HEK293T (cell line): ENCODE results near the gene CHST1.

Source experiments
- CTCF ChIA-PET: fragments of 350-600 bp; formaldehyde crosslinking; extraction: SDS; loops from one replicate; lab custom pipeline; 2021; ENCODE audit warnings: antibody characterized with exemption, inconsistent platforms; lab: Yijun Ruan, JAX
- POLR2A ChIA-PET: fragments of 350-600 bp; formaldehyde crosslinking; extraction: SDS; loops from one replicate; lab custom pipeline; 2020; ENCODE audit warnings: antibody characterized with exemption, inconsistent platforms; lab: Yijun Ruan, JAX
- DNase-seq: peaks from one replicate; pipeline ENCODE4 v3.0.0; 2012; ENCODE audit warnings: mixed read lengths; ENCODE audit errors: extremely low spot score
- ARNT ChIP-seq: fragments of 450-650 bp; IDR thresholded peaks from 2 replicates; pipeline ENCODE4 v1.6.1; 2017; ENCODE audit warnings: mild to moderate bottlenecking
- BHLHE40 ChIP-seq: fragments of 450-650 bp; IDR thresholded peaks from 2 replicates; pipeline ENCODE4 v1.6.1; 2016; ENCODE audit warnings: mild to moderate bottlenecking, moderate library complexity, borderline replicate concordance
- CTBP1 ChIP-seq: fragments of 450-650 bp; IDR thresholded peaks from 2 replicates; pipeline ENCODE4 v1.6.1; 2016; ENCODE audit warnings: borderline replicate concordance
- ELF4 ChIP-seq: fragments of 450-650 bp; IDR thresholded peaks from 2 replicates; pipeline ENCODE4 v1.6.1; 2017; ENCODE audit warnings: antibody characterized with exemption
- FOXA1 ChIP-seq: fragments of 450-650 bp; IDR thresholded peaks from 2 replicates; pipeline ENCODE4 v1.6.1; 2016; ENCODE audit warnings: mild to moderate bottlenecking
- FOXK2 ChIP-seq: fragments of 450-650 bp; IDR thresholded peaks from 2 replicates; pipeline ENCODE4 v1.6.1; 2016; ENCODE audit warnings: mild to moderate bottlenecking
- FOXM1 ChIP-seq: fragments of 450-650 bp; IDR thresholded peaks from 2 replicates; pipeline ENCODE4 v1.6.1; 2017; ENCODE audit warnings: mild to moderate bottlenecking, borderline replicate concordance
- HDGF ChIP-seq: fragments of 450-650 bp; IDR thresholded peaks from 2 replicates; pipeline ENCODE4 v1.6.1; 2017; ENCODE audit warnings: antibody characterized with exemption, borderline replicate concordance
- L3MBTL2 ChIP-seq: fragments of 450-650 bp; conservative IDR thresholded peaks from 2 replicates; pipeline ENCODE4 v1.6.1; 2016; ENCODE audit warnings: mild to moderate bottlenecking
- LEF1 ChIP-seq: fragments of 450-650 bp; IDR thresholded peaks from 2 replicates; pipeline ENCODE4 v1.6.1; 2017; ENCODE audit warnings: mild to moderate bottlenecking, borderline replicate concordance
- NFRKB ChIP-seq: fragments of 450-650 bp; IDR thresholded peaks from 2 replicates; pipeline ENCODE4 v1.6.1; 2016; ENCODE audit warnings: mild to moderate bottlenecking, moderate library complexity
- SP1 ChIP-seq: fragments of 450-650 bp; IDR thresholded peaks from 2 replicates; pipeline ENCODE4 v1.6.1; 2017
- SUZ12 ChIP-seq: fragments of 450-650 bp; IDR thresholded peaks from 2 replicates; pipeline ENCODE4 v1.6.1; 2016; ENCODE audit warnings: mild to moderate bottlenecking
- TARDBP ChIP-seq: fragments of 450-650 bp; IDR thresholded peaks from 2 replicates; pipeline ENCODE4 v1.6.1; 2016
- ZNF384 ChIP-seq: fragments of 450-650 bp; IDR thresholded peaks from 2 replicates; pipeline ENCODE4 v1.6.1; 2016
- TF ChIP-seq, protein P1 (sequence below): fragments of 450-650 bp; IDR thresholded peaks from 2 replicates; pipeline ENCODE4 v1.6.1; 2016

The CHST1 gene

GRCh38 chr11:45651156-45651555, 14.3 kb downstream of the CHST1 start:
- CTCF ChIA-PET: no interaction called here
- DNase-seq: no peak
- POLR2A ChIA-PET: no interaction called here
- no peak for TF ChIP-seq SP1
- TF ChIP-seq ARNT: no peak
- TF ChIP-seq TARDBP: no peak
- TF ChIP-seq BHLHE40: no peak
- TF ChIP-seq, protein P1, sequence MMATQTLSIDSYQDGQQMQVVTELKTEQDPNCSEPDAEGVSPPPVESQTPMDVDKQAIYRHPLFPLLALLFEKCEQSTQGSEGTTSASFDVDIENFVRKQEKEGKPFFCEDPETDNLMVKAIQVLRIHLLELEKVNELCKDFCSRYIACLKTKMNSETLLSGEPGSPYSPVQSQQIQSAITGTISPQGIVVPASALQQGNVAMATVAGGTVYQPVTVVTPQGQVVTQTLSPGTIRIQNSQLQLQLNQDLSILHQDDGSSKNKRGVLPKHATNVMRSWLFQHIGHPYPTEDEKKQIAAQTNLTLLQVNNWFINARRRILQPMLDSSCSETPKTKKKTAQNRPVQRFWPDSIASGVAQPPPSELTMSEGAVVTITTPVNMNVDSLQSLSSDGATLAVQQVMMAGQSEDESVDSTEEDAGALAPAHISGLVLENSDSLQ: no peak
- TF ChIP-seq ELF4: no peak
- TF ChIP-seq HDGF: no peak
- no peak for TF ChIP-seq FOXK2
- TF ChIP-seq FOXM1: no peak
- no peak for TF ChIP-seq SUZ12
- TF ChIP-seq L3MBTL2: no peak
- no peak for TF ChIP-seq NFRKB

DNA sequence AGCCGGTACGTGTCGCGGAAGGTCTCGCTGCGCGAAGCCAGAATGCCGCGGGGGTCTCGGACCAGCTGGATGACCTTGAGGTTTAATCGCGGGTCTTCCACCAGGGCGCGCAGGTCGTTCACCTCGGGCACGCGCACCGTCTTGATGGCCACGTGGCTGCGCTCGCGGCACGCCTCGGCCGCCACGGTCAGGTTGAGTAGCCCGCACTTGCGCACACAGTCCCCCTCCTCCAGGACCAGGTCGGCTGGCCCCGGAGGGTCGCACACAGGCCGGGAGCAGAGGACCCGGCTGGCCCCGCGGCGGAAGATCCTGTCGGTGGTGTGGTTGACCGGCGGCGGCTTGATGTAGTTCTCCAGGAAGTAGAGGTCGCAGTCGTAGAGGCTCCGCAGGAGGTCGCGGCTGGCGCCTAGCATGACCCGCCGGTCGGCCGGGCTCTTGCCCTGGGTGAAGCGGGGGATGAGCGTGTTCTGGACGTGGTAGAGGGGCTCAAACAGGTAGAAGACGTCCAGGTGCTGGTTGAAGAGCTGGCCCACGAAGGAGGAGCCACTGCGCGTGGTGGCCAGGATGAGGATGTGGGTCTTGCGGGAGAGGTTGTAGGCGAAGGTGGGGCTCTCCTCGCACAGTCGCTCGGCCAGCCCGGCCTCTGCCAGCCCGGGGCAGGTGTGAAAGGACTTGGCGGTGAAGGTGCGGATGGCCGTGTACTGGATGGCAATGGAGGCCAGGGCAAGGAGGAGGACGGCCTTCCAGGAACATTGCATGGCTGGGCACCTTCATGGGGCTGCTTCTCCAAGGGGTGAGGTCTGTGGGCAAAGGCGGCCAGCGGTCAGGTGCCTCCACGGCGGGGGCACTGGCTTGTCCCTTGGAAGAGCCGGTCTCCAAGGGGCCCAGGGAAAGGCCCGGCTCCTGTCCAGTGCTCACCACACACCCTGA, 15.0 kb downstream of the CHST1 start:
- DNase-seq: no peak
- ChIA-PET CTCF (no interaction called here), POLR2A (no interaction called here)
- TF ChIP-seq TARDBP (no peak), NFRKB (no peak), BHLHE40 (no peak), FOXK2 (no peak), FOXM1 (no peak), ARNT (no peak), HDGF (no peak), L3MBTL2 (no peak), SUZ12 (no peak), CTBP1 (no peak), FOXA1 (no peak)
- TF ChIP-seq, protein P1: no peak

DNA sequence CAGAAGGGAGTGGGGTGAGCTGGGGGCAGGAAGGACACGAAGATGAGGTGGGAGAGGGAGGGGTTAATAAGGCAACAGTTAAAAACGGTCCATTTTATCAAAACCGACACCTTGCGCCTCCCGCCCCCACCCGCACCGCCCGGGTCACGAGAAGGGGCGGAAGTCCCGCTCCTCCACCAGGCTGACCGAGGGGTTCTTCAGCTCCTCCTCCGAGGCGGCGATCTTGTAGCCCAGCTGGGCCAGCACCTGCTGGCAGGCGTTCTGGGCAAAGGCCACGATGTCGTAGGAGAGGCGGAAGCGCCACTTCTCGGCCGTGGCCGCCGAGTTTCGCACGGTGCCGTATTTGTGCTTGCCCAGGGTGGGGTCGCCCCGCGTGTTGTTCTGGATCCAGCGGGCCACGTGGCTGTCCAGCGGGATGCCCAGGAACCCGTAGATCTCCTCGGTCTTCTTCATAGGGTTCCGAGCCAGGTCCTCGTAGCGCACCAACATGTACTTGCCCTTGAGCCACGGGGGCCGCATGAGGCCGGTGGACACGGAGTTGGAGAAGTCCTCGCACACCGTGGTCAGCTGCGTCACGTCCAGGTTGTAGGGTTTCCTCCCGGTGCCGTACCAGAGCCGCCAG, 15.8 kb downstream of the CHST1 start:
- DNase-seq: no peak
- ChIA-PET POLR2A (no interaction called here), CTCF (no interaction called here)
- TF ChIP-seq SP1: no peak
- no peak for TF ChIP-seq L3MBTL2
- no peak for TF ChIP-seq CTBP1
- no peak for TF ChIP-seq NFRKB
- no peak for TF ChIP-seq LEF1
- no peak for TF ChIP-seq ARNT
- no peak for TF ChIP-seq SUZ12
- TF ChIP-seq, protein P1: no peak
- TF ChIP-seq FOXM1: no peak
- no peak for TF ChIP-seq ZNF384
- no peak for TF ChIP-seq TARDBP

DNA sequence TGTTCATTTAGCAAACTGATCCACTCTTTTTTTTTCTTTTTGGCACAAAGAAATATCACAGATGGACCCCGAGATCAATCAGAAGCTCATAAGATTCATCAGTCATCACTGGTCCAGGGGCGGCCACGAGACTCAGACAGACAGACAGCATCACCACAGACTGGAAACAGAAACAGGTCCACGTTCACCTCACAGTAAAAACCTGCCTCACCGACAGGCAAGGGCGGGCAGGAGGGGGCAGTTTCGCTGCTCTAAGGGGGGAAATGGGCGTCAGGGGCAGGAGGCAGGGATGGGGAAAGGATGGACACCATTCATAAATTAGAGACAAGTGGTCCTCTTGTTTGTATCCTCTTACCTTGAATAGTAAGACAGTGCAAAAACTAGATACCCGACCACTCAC, 16.5 kb downstream of the CHST1 start:
- CTCF ChIA-PET: no interaction called here
- POLR2A ChIA-PET: no interaction called here
- DNase-seq: no peak
- TF ChIP-seq BHLHE40: no peak
- no peak for TF ChIP-seq NFRKB
- TF ChIP-seq ZNF384: no peak
- no peak for TF ChIP-seq ELF4
- TF ChIP-seq HDGF: no peak
- TF ChIP-seq LEF1: no peak
- TF ChIP-seq CTBP1: no peak
- no peak for TF ChIP-seq L3MBTL2
- TF ChIP-seq ARNT: no peak
- TF ChIP-seq FOXK2: no peak

GRCh38 chr11:45647786-45648185, 17.6 kb downstream of the CHST1 start:
- CTCF ChIA-PET: no interaction called here
- TF ChIP-seq HDGF: no peak
- no peak for TF ChIP-seq L3MBTL2
- no peak for TF ChIP-seq SP1
- no peak for TF ChIP-seq ZNF384
- no peak for TF ChIP-seq ARNT
- no peak for TF ChIP-seq CTBP1
- no peak for TF ChIP-seq TARDBP
- no peak for TF ChIP-seq FOXM1
- TF ChIP-seq, protein P1: no peak
- no peak for TF ChIP-seq LEF1
- TF ChIP-seq BHLHE40: no peak
- no peak for TF ChIP-seq SUZ12
- no peak for TF ChIP-seq ELF4
- TF ChIP-seq FOXA1: no peak
- DNase-seq: no peak
- POLR2A ChIA-PET: no interaction called here

- TF ChIP-seq SP1: no peak
- TF ChIP-seq CTBP1: no peak
- no peak for TF ChIP-seq LEF1
- TF ChIP-seq BHLHE40: no peak
- TF ChIP-seq L3MBTL2: no peak
- TF ChIP-seq NFRKB: no peak
- no peak for TF ChIP-seq FOXK2
- TF ChIP-seq SUZ12: no peak
- no peak for TF ChIP-seq HDGF
- TF ChIP-seq ZNF384: no peak
- TF ChIP-seq TARDBP: no peak
- TF ChIP-seq, protein P1: no peak
- TF ChIP-seq FOXM1: no peak
- TF ChIP-seq FOXA1: no peak
- TF ChIP-seq ARNT: no peak
- no peak for TF ChIP-seq ELF4
- no peak for DNase-seq
- POLR2A ChIA-PET: no interaction called here
- CTCF ChIA-PET: no interaction called here
These were observed 18.1 kb downstream of the CHST1 start for GRCh38 chr11:45647329-45647728.
